H9 (cell line): ENCODE data around the gene ZNF555. TPM values are rescaled to one million over a fixed set of nuclear protein-coding genes. Genes with fewer than 3 reads are reported as not detected.

Source experiments
- DNase-seq: peaks from one replicate; pipeline ENCODE4 v3.0.0-alpha.2; 2017
- H2AFZ ChIP-seq: one replicate; pipeline ENCODE4 v1.6.1; 2013; ENCODE audit warnings: mild to moderate bottlenecking, low read length, control low read depth, moderate library complexity
- H2AK5ac ChIP-seq: 2 replicates; pipeline ENCODE4 v1.6.1; 2013; ENCODE audit warnings: low read length, control low read depth, mixed read lengths; ENCODE audit not compliant: insufficient read length
- H2BK120ac ChIP-seq: one replicate; pipeline ENCODE4 v1.6.1; 2013; ENCODE audit warnings: low read depth, mild to moderate bottlenecking, low read length, control low read depth, inconsistent platforms; ENCODE audit not compliant: poor library complexity, severe bottlenecking
- H2BK12ac ChIP-seq: 2 replicates; pipeline ENCODE4 v1.6.1; 2013; ENCODE audit warnings: low read length, control low read depth, mixed read lengths, low read depth; ENCODE audit not compliant: insufficient read length
- H2BK15ac ChIP-seq: 2 replicates; pipeline ENCODE4 v1.6.1; 2013; ENCODE audit warnings: low read depth, low read length, control low read depth
- H2BK20ac ChIP-seq: one replicate; pipeline ENCODE4 v1.6.1; 2013; ENCODE audit warnings: low read depth, mild to moderate bottlenecking, low read length, control low read depth, inconsistent platforms; ENCODE audit not compliant: poor library complexity, severe bottlenecking
- H2BK5ac ChIP-seq: 2 replicates; pipeline ENCODE4 v1.6.1; 2013; ENCODE audit warnings: low read length, control low read depth, mixed read lengths; ENCODE audit not compliant: insufficient read length
- H3K14ac ChIP-seq: 2 replicates; pipeline ENCODE4 v1.6.1; 2013; ENCODE audit warnings: low read length, control low read depth; ENCODE audit not compliant: insufficient read depth
- H3K18ac ChIP-seq: 2 replicates; pipeline ENCODE4 v1.6.1; 2013; ENCODE audit warnings: low read depth, mild to moderate bottlenecking, mixed read lengths, low read length, control low read depth; ENCODE audit not compliant: insufficient read length
- H3K23ac ChIP-seq: 2 replicates; pipeline ENCODE4 v1.6.1; 2013; ENCODE audit warnings: low read length, control low read depth, mixed read lengths, low read depth; ENCODE audit not compliant: insufficient read length
- H3K23me2 ChIP-seq: 2 replicates; pipeline ENCODE4 v1.6.1; 2013; ENCODE audit warnings: low read depth, mild to moderate bottlenecking, mixed read lengths, low read length, control low read depth; ENCODE audit not compliant: insufficient read length, poor library complexity, severe bottlenecking
- H3K27ac ChIP-seq: 2 replicates; pipeline ENCODE4 v1.5.1; 2013; ENCODE audit warnings: low read length, control low read depth, mixed read lengths, low read depth; ENCODE audit not compliant: insufficient read length
- H3K27me3 ChIP-seq: 2 replicates; pipeline ENCODE4 v1.6.1; 2013; ENCODE audit warnings: low read length, control low read depth, inconsistent platforms; ENCODE audit not compliant: insufficient read depth
- H3K4ac ChIP-seq: 2 replicates; pipeline ENCODE4 v1.6.1; 2013; ENCODE audit warnings: low read depth, mild to moderate bottlenecking, control low read depth, inconsistent platforms, low read length, moderate library complexity
- H3K4me1 ChIP-seq: 2 replicates; pipeline ENCODE4 v1.6.1; 2013; ENCODE audit warnings: low read length, control low read depth, inconsistent platforms; ENCODE audit not compliant: insufficient read depth
- H3K4me2 ChIP-seq: 2 replicates; pipeline ENCODE4 v1.6.1; 2013; ENCODE audit warnings: low read length, control low read depth, mixed read lengths; ENCODE audit not compliant: insufficient read length, insufficient read depth
- H3K56ac ChIP-seq: 2 replicates; pipeline ENCODE4 v1.6.1; 2013; ENCODE audit warnings: low read depth, mild to moderate bottlenecking, mixed read lengths, low read length, control low read depth; ENCODE audit not compliant: insufficient read length
- H3K79me1 ChIP-seq: 2 replicates; pipeline ENCODE4 v1.6.1; 2013; ENCODE audit warnings: low read depth, mild to moderate bottlenecking, moderate library complexity, low read length, control low read depth, inconsistent platforms; ENCODE audit not compliant: insufficient read depth, poor library complexity, severe bottlenecking
- H3K79me2 ChIP-seq: 2 replicates; pipeline ENCODE4 v1.6.1; 2013; ENCODE audit warnings: low read length, control low read depth, inconsistent platforms; ENCODE audit not compliant: insufficient read depth
- H3K9ac ChIP-seq: 2 replicates; pipeline ENCODE4 v1.6.1; 2013; ENCODE audit warnings: low read length, control low read depth, mixed read lengths; ENCODE audit not compliant: insufficient read length; ENCODE audit errors: extremely low read depth
- H3K9me3 ChIP-seq: one replicate; pipeline ENCODE4 v1.6.1; 2013; ENCODE audit warnings: low read depth, low read length, inconsistent platforms; ENCODE audit not compliant: control insufficient read depth
- H3T11ph ChIP-seq: one replicate; pipeline ENCODE4 v1.6.1; 2013; ENCODE audit warnings: mild to moderate bottlenecking, low read length, control low read depth, inconsistent platforms
- H4K20me1 ChIP-seq: one replicate; pipeline ENCODE4 v1.6.1; 2013; ENCODE audit not compliant: control insufficient read depth, insufficient read length, insufficient read depth
- H4K5ac ChIP-seq: 2 replicates; pipeline ENCODE4 v1.6.1; 2013; ENCODE audit warnings: low read depth, mild to moderate bottlenecking, mixed read lengths, low read length, control low read depth; ENCODE audit not compliant: insufficient read length
- H4K8ac ChIP-seq: replicated peaks from 2 replicates; pipeline ENCODE4 v1.6.1; 2013; ENCODE audit warnings: low read length, control low read depth, mixed read lengths, low read depth; ENCODE audit not compliant: insufficient read length
- H4K91ac ChIP-seq: 2 replicates; pipeline ENCODE4 v1.6.1; 2013; ENCODE audit warnings: low read depth, mild to moderate bottlenecking, moderate library complexity, mixed read lengths, low read length, control low read depth; ENCODE audit not compliant: insufficient read length
- H3K27ac Mint-ChIP-seq, 3 experiments: 2 replicates in 2 of 3; 3 replicates in 1 of 3; pipeline ENCODE4 v1.8.0; 2020 to 2021; ENCODE audit warnings: mixed read lengths in 3 of 3, mild to moderate bottlenecking in 1 of 3, moderate library complexity in 1 of 3
- H3K27me3 Mint-ChIP-seq: 2 replicates; pipeline ENCODE4 v1.8.0; 2021; ENCODE audit warnings: low read depth, mild to moderate bottlenecking, moderate library complexity, mixed read lengths
- H3K36me3 Mint-ChIP-seq, 3 experiments: 2 replicates in 2 of 3; 3 replicates in 1 of 3; pipeline ENCODE4 v1.8.0; 2020 to 2021; ENCODE audit warnings: low read depth in 3 of 3, mixed read lengths in 3 of 3; ENCODE audit not compliant: insufficient read depth in 1 of 3
- H3K4me1 Mint-ChIP-seq, 2 experiments: 2 replicates each; pipeline ENCODE4 v1.8.0; 2020; ENCODE audit warnings: mixed read lengths in 2 of 2
- H3K4me3 Mint-ChIP-seq, 2 experiments: 2 replicates in 1 of 2; 3 replicates in 1 of 2; pipeline ENCODE4 v1.8.0; 2020 to 2021; ENCODE audit warnings: mild to moderate bottlenecking in 2 of 2, mixed read lengths in 2 of 2, moderate library complexity in 1 of 2
- H3K9me3 Mint-ChIP-seq, 2 experiments: 2 replicates in 1 of 2; 3 replicates in 1 of 2; pipeline ENCODE4 v1.8.0; 2020; ENCODE audit warnings: mild to moderate bottlenecking in 2 of 2, mixed read lengths in 2 of 2, moderate library complexity in 1 of 2
- CTCF ChIP-seq: fragments of 200-600 bp; sonication (generic); conservative IDR thresholded peaks from 3 replicates; pipeline ENCODE4 v1.8.0; 2021; ENCODE audit warnings: antibody characterized with exemption, mild to moderate bottlenecking
- WGBS: extraction: QIAGEN DNeasy Blood & Tissue Kit; methylation state at CpG from one replicate; pipeline ENCODE4 v1.1.7; 2013; ENCODE audit warnings: missing lambda C conversion rate, low lambda C conversion rate, mixed read lengths; ENCODE audit not compliant: insufficient read length; ENCODE audit errors: extremely low coverage; 5-methylcytosine and 5-hydroxymethylcytosine counted together
- total RNA-seq: library from RNA; stranded (reverse); gene quantifications from 2 replicates; pipeline ENCODE4 v1.2.1, GENCODE V29; 2021

ZNF555 gene
- total RNA-seq, 1 experiment from 2014 or later = 7.8 TPM

- no peak overlapping the region for H3K27ac Mint-ChIP-seq
- no peak overlapping the region for H2BK12ac ChIP-seq
- no peak for TF ChIP-seq CTCF
- no peak overlapping the region for H3T11ph ChIP-seq
- no peak overlapping the region for H2BK5ac ChIP-seq
- no peak overlapping the region for H4K8ac ChIP-seq
- H3K56ac ChIP-seq = no peak overlapping the region
- WGBS = no CpG with 5 or more reads among the region's 11 CpGs
- no peak overlapping the region for H3K27ac ChIP-seq
- H3K4me1 Mint-ChIP-seq = no peaks in the 10 kb centered on the region
- no peak overlapping the region for H3K14ac ChIP-seq
- no peak overlapping the region for H2BK120ac ChIP-seq
- H2BK20ac ChIP-seq = no peak overlapping the region
- H3K4ac ChIP-seq = no peak overlapping the region
- peaks cover 1% of the 10 kb centered on the region for H3K27me3 Mint-ChIP-seq
- no peak overlapping the region for H3K9ac ChIP-seq
- H2BK15ac ChIP-seq = no peak overlapping the region
- no peaks in the 10 kb centered on the region for H3K79me2 ChIP-seq
- H3K18ac ChIP-seq = no peak overlapping the region
- H4K91ac ChIP-seq = no peak overlapping the region
- H3K79me1 ChIP-seq = no peaks in the 10 kb centered on the region
- peaks cover 8 to 32% (median 17%) of the 10 kb centered on the region in 3 experiments; a peak in 6 of 7 replicates for H3K36me3 Mint-ChIP-seq
- no peak overlapping the region for H2AK5ac ChIP-seq
- H3K4me1 ChIP-seq = no peaks in the 10 kb centered on the region
- no peak overlapping the region for H3K4me2 ChIP-seq
- H3K23me2 ChIP-seq = no peaks in the 10 kb centered on the region
- no peaks in the 10 kb centered on the region for H3K27me3 ChIP-seq
- H2AFZ ChIP-seq = no peak overlapping the region
- no peak for DNase-seq
- H3K4me3 Mint-ChIP-seq = no peak overlapping the region
- no peak overlapping the region for H3K23ac ChIP-seq
- no peaks in the 10 kb centered on the region for H3K9me3 ChIP-seq
- H4K5ac ChIP-seq = no peak overlapping the region
- no peaks in the 10 kb centered on the region for H4K20me1 ChIP-seq
- H3K9me3 Mint-ChIP-seq = peaks cover 0 to 2% of the 10 kb centered on the region in 2 experiments; a peak in 3 of 5 replicates
Observed at GRCh38 chr19:2814426-2814825, 26.8 kb upstream of the ZNF555 start.
